Superior temporal gyrus (tissue), 1 donor: Measurements from ENCODE around the gene CENPT.
"Not testable (repeated sequence)": the region's sequence is repeated elsewhere in the genome, so short reads cannot be mapped to it uniquely, and the experiment has no call there.

Experiments used
- DNase-seq: peaks from one replicate; pipeline ENCODE4 v3.0.0-alpha.2; 2016; ENCODE audit errors: extremely low spot score

CENPT gene

DNA sequence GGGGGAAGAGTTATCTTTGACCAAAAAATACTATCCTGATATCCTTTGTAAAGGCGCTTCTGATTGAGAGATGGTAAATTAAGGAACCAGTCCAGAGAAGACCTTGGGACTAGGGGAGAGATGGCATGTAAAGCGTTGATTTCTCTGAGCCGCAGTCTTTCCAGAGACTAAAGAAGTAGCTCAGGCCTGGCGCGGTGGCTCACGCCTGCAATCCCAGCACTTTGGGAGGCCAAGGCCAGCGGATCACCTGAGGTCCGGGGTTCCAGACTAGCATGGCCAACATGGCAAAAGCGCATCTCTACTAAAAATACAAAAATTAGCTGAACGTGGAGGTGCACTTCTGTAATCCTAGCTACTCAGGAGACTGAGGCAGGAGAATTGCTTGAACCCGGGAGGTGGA is 625 bp upstream of the CENPT start:
- DNase-seq: no peak

DNA sequence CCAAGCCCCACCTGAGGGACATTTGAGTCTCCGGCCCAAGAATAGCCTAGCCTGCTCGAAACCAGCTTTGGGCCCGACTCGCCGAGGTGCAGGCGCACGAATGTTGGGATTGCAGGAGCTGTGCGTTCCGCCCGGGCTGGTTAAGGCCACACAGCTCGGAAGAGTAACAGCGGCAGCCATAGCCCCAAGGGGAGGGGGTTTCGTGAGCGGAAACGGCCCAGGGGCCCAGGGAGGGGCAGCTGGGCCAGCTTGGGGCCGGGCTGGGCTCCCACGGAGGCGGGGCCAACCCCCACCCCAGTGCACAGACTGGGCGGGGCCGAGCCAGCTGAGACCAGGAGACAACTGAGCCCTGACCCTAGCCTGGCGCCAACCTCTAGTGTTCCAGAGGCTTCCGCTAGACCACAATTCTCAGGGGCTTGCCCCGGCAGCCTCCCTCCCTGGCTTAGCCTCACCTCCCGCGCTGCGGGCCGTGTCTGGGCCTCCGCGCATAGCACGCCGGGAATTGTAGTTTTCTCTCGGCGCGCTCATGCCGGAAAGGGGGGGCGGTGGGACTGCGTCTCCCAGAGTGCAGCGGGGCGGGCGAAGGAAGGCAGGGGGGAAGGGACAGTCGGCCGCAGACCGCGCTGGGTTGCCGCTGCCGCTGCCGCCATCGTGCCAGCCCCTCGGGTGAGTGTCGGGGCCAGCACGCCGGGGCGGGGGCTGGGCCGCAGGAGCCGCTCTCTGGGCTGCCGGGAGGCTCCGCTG is 1.0 kb downstream of the CENPT start, which contains the start of gene NUTF2:
Gene NUTF2, plus strand, starts transcription at position 614 of the 744 bp plus-strand sequence. CDS start 18,198 bp downstream, outside the sequence.
- peak; percentile 96 for DNase-seq

DNA sequence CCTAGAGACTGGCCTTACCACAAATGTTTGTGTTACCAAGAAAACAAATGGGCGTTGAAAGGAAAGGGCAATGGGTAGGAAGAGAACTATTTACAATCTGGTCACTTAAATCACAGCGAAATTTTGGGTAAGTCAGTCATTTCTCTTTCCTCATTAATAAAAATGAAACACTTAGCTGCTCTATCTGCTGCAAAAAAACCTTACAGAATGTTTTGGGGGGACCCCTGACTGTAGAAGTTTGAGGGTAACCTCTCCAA is 1.5 kb downstream of the CENPT start:
- no peak for DNase-seq

DNA sequence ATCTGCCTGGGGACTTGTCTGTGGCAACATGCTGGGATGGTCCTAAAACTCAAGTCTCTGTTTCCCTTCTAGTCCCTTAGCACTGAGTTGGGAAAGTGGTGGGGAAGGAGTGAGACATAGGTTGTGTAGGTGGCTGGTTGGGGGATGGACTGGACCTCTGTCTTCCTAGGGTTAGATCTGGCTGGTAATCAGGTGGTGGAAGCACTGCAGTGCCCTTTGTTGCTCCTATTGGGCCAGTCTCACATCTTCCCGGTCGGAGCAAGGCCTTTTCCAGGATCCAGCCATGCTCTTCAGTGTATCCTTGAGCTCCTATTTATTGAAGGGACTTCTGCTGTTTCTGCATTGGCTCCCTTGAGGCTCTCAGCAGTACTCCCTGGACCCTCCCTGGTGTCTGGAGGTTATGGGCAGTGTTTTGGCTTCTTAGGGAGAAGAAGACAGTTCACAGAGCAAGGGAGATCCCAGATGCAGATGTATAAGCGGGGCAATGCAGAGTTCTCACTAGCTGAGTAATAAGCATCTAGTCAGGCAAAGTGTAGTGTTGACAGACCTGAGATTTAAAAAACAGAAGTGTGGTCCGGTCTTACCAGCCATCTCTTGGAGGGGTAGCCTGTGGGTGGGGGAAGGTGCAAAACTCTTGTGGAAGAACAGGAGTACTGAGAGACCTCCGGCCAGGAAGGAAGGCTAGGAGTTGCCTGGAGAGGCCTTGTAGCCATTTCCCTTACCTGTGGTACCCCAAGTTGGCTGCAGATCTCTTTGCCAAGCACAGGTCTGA is 2.0 kb downstream of the CENPT start:
- DNase-seq: no peak

DNA sequence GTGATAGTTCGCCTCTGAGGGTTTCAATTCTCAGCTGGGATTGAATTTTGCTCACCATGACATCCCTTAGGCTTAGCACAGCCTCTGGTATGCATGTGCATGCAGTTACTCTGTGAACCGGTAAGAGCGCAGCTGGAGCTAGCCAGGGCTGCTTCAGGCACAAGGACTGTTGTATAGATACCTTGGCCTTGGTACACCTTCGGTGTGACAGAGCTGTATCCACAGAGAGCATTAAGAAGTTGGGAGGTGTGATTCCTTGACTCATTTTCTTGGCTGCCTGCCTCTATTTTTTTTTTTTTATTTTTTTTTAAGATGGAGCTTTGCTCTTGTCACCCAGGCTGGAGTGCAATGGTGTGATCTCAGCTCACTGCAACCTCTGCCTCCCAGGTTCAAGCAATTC is 3.0 kb downstream of the CENPT start:
- DNase-seq: no peak

DNA sequence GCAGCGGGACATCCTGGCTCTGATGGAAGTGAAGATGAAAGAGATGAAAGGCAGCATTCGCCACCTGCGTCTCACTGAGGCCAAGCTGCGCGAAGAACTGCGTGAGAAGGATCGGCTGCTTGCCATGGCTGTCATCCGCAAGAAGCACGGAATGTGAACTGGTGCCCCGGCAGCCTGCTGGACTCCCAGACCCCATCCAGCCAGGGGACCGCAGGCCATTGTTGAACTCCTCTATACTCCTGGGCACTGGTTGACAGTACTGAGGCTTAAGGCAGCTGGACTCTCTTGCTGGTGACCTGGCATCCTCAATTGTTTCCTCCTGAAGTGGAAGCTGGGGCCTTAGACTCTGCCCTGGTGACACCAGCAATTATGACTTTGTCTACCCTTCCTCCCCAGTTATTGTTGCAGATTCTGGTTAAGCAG is 4.1 kb downstream of the CENPT start:
- DNase-seq: no peak

DNA sequence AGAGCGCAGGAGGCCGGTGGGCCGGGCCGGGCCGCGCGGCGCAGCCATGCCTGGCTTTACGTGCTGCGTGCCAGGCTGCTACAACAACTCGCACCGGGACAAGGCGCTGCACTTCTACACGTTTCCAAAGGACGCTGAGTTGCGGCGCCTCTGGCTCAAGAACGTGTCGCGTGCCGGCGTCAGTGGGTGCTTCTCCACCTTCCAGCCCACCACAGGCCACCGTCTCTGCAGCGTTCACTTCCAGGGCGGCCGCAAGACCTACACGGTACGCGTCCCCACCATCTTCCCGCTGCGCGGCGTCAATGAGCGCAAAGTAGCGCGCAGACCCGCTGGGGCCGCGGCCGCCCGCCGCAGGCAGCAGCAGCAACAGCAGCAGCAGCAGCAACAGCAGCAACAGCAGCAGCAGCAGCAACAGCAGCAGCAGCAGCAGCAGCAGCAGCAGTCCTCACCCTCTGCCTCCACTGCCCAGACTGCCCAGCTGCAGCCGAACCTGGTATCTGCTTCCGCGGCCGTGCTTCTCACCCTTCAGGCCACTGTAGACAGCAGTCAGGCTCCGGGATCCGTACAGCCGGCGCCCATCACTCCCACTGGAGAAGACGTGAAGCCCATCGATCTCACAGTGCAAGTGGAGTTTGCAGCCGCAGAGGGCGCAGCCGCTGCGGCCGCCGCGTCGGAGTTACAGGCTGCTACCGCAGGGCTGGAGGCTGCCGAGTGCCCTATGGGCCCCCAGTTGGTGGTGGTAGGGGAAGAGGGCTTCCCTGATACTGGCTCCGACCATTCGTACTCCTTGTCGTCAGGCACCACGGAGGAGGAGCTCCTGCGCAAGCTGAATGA is 4.8 kb downstream of the CENPT start:
- DNase-seq: peak; percentile 60

DNA sequence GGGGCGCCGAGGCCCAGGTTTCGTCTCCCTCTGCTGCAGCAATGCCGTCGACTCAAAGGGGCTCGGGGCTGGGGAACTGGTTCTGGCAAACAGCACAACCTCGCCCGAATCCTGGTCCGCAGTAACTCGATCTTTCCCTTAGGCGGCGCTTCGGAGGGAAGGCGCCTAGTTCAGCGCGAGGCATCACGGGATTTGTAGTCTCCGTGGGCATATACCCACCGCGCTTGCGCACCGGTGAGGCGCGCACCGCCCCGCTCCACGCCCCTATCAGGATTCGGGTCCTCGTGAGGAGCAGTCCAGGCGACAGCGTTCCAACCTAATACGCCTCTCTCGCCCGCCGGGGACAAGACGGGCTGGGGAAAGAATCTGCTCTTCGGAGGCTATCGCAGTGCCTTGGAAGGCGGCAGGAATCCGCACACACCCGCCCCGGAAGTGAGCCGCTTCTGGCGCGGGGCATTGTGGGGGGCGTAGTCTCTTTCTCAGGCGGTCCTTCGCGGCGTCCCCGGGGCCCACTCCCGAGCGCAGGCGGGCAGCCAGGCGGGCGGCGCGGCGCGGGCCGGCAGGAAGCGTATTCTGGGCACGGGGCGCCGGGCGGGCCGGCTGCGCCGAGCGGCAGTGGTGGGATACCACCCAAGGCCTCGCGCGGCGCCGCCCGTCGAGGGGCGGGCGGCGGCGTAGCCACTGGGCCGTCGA is 5.5 kb downstream of the CENPT start, which contains the start of gene THAP11:
Gene THAP11, plus strand, starts transcription at position 505 of the 693 bp plus-strand sequence. CDS start 235 bp downstream, outside the sequence.
- peak; percentile 99 for DNase-seq

DNA sequence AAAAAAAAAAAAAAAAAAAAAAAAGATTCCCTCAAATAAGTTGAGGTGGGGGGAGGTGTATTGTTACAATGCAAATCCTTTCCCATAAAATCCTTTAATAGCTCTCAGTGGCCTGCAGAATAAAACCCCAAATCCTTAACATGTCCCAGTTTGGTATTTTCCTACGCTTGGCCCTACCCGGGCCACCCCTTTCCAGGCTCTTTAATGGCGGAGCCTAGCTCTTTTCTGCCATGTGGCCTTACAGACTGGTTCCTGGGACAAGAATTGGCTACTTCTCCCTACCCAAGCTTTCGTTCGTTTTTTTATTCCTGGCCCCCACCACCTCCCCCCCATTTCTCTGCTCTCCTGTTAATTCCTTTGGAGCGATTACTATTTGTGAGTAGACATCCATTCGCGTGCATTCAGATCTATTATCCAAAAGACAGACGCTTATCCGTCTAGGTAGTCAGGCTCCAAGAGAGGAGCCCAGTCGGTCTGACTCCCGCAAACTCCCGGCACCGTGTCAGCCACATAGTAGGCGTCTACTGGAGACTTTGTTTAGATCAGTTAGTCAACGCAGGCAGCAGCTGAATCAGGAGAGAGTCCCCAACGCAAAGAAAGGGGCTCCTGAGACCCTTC is 6.2 kb downstream of the CENPT start:
- DNase-seq: no peak

DNA sequence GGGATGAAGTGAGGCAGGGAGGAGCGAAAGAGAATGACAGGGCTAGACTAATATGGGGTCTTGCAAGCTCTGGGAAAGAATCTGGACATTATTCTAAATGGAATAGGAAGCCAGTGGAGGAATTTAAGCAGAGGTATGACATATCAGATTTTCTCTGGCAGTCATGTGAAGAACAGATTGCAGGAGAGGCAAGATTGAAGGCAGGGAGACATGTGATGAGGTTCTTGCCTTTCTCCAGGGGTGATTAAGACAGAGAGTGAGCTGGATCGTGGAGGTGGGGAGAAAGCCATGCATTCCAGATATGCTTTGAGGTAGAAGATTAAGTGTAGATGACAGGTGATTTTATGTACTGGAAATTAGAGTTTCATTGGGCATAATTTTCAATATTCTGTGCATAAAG is 9.7 kb downstream of the CENPT start:
- DNase-seq: no peak

DNA sequence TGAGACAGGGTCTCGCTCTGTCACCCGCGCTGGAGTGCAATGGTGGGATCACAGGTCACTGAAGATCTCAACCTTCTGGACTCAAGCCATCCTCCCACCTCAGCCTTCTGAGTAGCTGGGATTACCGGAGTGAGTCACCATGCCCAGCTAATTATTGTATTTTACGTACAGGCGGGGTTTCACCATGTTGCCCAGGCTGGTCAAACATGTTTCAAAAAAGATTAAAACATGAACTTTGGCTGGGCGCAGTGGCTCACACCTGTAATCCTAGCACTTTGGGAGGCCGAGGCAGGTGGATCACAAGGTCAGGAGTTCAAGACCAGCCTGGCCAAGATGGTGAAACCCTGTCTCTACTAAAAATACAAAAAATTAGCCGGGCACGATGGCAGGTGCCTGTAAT is 10.3 kb downstream of the CENPT start:
- DNase-seq: not testable (repeated sequence)

DNA sequence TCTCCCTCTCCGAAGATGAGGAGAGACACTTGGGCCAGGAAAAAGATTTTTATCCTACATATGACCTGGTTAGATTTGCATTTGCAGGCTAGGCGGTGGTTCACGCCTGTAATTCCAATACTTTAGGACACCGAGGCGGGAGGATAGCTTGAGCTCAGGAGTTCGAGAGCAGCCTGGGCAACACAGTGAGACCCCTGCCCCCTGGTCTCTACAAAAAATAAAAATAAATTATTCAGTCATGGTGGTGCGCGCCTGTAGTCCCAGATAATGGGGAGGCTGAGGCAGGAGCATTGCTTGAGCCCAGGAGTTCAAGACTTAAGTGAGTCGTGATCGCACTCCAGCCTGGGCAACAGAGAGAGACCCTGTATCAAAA is 13.3 kb downstream of the CENPT start:
- DNase-seq: no peak

DNA sequence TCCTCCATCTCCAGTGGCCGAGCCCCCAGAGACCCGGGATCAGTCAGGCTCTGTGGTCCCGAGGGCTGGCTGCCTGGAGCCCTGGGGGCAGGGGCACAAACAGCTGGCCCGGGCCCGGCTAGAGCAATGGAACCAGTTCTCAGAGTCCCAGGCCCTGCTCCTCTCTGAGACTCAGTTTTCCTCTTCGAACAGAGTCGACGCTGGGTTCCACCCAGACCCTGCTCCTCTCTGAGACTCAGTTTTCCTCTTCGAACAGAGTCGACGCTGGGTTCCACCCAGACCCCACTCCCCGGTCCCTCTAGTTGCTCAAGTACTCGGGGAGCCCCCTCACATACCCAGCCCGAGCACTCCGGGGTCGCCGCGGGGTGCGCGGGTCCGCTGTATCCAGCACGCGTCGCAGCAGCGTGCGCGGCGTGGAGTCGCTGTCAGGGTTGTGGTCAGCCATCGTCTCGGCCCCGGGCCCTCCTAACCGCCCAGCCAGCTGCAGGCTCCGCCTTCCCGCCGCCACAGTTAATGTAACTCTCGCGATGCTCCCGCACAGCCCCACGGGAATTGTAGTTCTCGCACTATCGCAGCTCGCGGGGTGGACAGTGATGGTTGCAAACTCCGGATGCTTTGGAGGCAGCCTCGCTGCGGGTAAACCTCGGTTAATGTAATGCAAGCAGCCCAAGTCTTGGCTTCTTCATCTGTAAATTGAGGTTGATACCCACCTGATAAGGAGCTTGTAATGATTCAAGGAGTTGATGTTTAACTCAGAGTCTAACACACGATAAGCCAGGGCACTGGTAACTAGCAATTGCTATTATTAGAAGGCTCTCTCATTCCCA is 13.9 kb downstream of the CENPT start:
- peak; percentile 96 for DNase-seq

DNA sequence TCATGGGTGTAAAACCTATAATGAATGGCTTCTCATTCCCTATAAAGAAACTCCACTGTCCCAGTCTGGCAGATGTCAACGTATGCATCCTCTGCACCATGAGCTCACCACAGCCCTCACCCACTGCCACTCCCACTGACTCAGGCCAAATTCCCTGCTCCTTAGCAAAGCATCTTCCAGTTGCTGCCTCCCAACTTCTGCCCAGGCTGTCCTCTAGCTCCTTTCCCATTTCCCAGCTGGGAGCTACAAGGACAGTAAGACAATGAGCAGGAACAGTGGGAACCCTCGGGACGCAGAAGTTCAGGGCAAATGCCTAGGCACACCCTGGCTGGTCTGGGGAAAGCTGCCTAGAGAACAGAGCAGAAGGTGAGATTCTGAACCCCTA is 14.5 kb downstream of the CENPT start:
- no peak for DNase-seq

DNA sequence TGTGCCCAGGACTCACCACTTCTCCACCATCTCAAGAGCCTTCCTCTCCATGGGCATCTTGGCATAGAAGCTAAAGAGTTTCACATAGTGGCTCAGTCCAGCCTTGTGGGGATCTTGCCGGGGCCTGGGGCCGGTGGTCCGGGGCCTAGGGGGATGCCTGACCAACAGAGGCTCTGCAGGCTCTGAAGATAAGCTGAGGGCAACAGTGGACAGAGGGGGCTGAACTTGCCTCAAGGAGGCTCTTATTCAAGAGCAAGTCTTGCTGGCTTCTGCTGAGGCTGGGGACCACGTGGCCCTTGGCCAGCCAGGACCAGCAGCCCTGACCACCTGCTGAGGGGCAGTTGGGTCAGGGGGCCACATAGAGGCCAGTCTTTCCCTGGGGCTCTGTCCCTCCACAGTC is 18.8 kb downstream of the CENPT start:
- DNase-seq: no peak

DNA sequence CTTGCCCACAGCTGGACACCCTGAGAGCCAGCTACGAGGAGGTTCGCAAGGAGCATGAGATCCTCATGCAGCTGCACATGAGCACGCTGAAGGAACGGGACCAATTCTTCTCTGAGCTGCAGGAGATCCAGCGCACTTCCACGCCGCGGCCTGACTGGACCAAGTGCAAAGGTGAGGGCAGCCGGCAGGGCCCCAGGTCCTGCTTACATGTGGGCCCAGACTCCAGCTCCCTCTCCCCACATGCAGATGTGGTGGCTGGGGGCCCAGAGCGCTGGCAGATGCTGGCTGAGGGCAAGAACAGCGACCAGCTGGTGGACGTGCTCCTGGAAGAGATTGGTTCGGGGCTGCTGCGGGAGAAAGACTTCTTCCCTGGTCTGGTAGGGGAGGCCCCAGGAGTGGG is 21.6 kb downstream of the CENPT start:
- DNase-seq: no peak

DNA sequence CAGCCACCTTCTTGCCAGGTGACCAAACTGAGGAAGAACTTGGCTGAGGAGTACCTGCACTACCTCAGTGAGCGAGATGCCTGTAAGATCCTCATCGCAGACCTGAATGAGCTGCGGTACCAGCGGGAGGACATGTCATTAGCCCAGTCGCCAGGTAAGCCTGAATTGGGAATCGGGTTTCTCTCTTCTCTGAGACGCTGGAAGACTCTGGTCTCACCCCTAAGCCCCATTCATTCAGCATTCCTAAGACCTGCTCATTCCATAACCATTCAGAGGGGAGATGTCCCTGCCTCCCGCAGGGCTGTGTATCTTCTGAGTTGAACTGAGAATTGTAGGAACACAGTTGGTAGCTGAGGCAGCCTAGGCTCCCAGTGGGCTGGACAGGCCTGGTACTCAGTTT is 22.4 kb downstream of the CENPT start:
- DNase-seq: no peak

DNA sequence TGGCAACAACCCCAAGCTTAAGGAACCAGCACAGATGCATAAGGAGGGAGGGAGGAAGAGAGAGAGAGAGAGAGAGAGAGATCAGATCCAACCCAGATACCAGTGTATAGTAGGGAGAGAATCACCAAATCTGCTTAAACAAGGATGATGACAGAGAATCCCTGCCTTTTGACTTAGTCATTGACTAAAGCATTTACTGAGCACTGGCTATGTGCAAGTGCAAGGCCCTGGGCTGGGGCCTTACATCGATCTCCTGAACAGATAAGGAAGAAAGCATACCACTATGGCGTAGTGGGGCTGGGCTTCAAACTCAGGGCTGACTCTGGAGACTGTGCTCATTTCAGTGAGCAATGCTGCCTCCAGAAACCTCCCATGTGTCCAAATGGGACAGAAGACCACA is 25.0 kb downstream of the CENPT start:
- no peak for DNase-seq

DNA sequence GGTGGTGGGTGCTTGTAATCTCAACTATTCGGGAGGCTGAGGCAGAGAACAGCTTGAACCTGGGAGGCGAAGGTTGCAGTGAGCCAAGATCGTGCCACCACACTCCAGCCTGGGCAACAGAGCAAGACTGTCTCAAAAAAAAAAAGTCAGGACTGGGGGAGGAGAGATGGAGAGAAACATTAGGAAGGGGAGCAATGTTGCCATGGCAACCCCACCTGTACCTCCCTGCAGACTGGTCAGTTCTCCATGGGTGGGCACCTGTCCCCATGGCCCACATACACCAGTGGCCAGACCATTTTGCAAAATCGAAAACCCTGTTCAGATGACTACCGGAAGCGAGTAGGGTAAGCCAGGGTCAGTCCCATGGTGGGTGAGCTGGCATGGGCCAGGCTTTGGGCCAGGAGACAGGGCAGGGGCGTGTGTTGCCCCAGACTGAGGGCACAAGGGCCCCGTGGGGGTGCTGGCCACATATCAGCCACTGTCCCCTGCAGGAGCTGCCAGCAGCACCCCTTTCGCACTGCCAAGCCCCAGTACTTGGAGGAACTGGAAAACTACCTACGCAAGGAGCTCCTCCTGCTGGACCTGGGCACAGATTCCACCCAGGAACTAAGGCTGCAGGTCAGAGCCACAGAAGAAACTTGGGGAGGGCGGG is 26.8 kb downstream of the CENPT start:
- DNase-seq: no peak

DNA sequence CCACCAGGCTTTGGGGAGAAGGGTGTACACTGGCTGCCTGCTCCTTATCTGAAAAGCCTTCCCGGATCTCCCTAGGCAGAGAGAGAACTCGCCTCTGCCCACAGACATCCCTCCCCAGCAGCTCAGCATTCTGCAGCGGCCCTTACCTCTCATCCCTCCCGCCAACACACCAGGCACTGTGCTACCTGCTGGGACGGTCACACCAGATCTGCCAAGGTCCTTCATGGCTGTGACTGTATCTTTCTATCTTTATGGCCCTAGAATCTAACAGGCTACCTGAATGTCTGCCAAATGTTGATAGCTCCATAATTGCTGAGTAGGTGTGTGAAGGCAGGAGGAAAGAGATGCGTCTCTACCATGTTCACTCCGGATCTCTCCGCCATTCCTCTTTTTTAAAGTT is 32.9 kb downstream of the CENPT start:
- DNase-seq: no peak
